ENCODE data around the gene LPAR5.

Gene LPAR5

DNA sequence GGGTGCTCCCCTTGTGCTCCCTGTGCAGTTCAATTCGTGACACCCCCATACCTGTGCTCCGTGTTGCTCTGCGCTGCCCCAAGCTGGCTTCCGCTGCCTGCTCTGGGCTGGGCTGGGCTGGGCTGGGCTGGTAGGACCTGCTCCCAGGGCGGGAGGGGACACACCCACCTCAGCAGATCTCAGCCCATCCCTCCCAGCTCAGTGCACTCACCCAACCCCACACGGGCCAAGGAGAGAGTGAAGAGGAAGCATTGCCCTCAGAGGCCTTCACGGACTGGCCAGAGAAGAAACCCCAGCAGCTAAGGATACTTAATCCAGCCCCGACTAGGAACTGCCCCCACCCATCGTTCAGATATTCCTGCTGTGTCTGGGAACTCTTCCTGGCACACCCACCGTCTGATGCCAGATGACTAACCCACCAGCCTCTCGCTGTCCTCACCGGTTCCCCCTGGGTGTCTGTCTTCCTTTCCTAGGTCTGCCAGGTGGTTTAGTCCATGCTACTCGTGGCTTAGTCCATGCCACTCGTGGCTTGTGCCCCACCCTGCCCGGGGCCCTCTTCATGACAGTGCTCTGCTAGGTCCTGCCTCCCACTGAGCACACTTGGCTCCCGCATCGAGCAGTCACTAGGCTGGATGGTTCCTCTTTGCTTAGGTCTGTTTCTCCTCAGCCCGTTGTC, at the start of gene LPAR5:
LPAR5 (minus strand) TSS at position 104 of the 676 bp plus-strand sequence. CDS start 14,711 bp downstream, outside the sequence.
- no peak for DNase-seq (ENCODE audit: low read depth)

DNA sequence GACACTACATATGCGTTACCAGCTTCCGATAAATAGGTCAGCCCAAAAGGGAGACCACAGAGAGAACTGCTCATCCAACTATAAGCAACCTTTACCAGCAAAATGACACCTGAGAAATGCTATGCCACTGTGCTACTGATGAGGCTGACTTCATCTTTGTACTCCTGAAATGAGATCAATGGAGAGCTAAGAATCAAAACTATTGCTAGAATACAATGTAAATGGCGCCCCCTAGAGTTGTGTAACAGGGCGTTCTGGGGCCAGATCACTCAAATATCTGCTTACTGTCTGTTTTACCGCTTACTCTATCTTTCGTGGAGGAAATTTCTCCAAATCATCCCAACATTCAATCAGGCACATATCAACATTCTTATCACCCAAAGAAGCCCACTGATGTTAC, 48.9 kb upstream of the LPAR5 start:
- no peak for DNase-seq (ENCODE audit: low read depth)

DNA sequence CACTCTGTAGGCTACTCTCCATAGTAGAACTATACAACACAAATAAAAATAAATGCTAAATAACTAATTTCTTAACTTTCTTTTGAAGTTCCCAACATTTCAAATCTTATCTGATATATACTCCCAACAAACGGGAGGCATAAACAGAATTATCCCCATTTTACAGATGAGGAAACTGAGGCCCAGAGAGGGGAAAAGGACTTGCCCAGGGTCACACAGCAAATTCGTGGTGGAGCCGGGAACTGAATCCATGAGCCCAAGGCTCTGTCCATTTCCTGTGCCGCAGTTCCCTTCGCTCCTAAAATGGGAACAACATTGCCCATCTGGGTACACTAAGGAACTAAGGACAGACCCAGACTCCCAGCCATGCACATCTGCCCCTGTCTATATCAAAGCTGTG, 41.2 kb upstream of the LPAR5 start:
- DNase-seq (ENCODE audit: low read depth), result no peak

DNA sequence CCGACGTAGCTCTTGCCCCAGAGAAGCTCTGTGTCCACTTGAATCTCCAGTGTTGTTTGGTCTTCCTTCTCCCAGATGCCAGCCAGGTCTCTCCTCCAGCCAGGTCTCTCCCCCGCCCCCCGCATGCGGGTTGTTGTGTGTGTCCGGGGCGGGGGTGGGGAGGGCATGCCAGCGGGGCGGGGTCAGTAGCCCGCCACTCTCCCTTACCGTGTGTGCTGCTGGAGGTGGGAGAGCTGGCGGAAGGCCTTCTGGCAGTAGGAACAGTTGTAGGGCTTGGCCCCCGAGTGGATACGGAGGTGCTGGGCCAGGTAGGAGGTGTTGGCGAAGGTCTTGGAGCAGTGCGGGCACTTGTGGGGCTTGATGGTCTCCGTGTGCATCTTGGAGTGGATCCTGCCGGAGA, 36.4 kb upstream of the LPAR5 start:
- DNase-seq (ENCODE audit: low read depth), result no peak

DNA sequence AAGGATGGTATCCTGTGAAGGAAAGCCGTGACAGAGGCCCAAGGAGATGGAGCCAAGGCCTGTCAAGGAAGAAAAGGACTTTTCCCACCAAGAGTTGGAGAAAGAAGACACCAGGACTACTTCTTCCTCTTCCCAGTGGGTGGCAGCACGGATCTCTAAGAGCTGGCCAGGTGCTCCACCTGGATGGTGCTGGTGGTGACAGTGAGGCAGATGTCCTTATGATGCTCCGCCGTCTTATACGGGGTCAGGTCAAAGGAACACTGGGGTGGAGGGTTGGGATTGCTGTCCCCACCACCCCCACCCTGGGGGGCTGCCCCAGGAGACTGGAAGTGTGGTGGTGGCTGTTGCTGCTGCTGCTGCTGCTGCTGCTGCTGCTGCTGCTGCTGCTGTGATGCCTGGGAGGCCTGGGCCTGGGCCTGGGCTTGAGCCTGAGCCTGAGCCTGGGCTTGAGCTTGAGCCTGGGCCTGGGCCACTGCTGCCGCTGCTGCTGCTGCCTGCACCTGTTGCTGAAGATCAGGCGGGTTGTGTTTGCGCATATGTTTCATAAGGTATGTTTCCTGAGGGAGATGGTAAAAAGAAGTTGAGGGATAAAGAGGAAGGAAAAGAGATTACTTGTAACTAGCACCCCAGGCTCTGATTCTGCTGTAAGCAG, 31.9 kb upstream of the LPAR5 start:
- DNase-seq (ENCODE audit: low read depth), result no peak

DNA sequence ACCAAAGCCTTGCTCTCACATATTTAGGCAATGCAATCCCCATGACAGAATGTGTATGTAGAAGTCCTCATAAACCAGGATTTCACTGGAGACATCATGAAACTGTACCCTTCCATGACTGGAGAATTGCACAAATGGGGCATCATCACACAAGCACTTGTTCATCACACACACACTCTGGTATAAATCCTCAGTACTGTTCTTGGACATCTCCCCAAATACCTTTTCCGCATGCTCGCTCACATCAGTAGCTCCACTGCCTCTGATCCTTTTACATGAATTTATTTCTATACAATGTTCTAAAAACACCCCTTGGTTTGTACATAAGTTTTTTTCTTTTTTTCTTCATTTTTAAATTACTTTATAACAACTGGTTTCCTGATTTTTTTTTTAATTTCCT, 30.5 kb upstream of the LPAR5 start:
- no peak for DNase-seq (ENCODE audit: low read depth)

DNA sequence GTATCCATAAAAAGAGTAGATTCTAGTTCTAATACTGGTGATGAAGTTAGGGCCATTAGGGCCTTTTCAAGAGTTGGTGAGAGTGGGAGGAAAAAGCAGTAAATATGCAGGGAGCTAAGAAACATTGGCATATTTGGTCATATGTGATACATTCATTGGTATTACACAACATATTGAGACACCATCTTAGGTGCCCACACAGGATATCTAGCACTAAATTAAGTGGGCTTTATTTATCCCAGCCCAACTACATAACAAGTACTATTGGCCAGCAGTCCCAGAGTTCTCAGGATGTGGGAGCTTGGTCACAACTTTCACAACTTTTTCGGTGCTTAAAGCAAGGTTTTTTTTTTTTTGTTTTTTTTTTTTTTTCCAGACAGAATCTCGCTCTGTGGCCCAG, 29.1 kb upstream of the LPAR5 start:
- DNase-seq (ENCODE audit: low read depth), result no peak

DNA sequence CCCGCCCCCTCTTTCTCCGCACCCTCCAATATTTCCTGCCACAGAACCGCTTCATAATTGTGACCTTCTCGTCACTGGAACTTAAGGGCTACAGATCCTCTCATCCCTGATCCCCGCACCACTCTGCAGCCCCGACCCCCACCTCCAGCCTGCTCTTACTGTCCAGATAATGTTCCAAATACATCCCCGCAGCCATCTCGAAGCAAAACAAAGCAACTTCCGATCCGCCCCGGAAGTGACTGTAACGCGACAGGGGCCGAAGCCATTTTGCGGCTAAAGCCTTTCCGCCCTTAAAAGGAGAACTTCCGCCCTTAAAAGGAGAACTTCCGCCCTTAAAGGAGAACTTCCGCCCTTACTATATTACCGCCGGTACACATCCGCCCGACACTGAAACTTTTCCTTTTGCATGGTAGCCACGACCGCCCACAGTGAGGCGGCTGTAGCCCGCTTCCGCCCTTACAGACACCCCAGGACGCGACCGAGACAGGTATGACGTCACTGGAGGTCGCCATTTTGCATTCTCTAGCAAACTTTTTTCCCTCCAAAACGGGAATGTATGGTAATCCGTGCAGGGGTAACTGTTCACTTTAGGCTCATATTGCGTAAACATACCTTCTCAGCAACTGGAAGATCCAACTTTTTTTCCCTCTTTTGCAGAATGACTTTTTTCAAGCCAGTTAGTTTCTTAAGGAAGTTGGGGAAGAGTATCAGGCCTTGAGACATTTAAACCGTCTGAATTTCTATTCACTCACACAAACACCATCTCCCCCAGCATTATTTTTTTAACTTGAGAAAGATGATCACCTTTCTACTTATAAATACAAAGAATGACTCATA, 27.4 kb upstream of the LPAR5 start, which contains the start of gene ING4:
ING4 (minus strand) TSS at position 214 of the 837 bp plus-strand sequence; CDS start at position 196, 18 bp downstream.
- DNase-seq (ENCODE audit: low read depth), result peak; percentile 77

DNA sequence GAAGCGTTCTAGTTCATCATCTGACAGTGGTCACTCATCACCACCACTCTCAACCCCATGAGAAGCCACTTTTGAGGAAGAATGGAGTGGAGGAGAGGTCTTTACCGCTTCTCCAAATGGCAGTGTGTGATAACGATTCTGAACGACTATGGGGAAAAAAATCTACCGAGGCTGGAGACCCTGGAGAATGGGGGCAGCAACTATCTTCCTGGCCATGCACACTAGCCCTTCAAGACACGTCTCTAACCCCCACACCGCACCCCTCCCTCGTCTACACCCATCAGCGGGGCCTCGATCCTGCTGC, 26.8 kb upstream of the LPAR5 start:
- no peak for DNase-seq (ENCODE audit: low read depth)

DNA sequence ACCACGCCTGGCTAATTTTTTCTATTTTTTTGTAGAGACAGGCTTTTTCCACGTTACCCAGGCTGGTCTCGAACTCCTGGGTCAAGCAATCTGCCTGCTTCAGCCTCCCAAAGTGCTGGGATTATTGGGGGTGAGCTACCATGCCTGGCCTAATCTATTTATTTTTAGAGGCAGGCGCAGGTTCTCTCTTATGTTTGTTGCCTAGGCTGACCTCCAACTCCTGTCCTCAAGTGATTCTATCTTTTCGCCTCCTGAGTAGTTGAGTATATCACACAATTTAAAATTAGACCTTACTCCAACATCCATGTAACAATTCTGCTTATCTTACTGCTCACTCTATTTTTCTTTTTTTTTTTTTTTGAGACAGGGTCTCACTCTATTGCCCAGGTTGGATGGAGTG, 18.2 kb upstream of the LPAR5 start:
- DNase-seq (ENCODE audit: low read depth), result no peak

DNA sequence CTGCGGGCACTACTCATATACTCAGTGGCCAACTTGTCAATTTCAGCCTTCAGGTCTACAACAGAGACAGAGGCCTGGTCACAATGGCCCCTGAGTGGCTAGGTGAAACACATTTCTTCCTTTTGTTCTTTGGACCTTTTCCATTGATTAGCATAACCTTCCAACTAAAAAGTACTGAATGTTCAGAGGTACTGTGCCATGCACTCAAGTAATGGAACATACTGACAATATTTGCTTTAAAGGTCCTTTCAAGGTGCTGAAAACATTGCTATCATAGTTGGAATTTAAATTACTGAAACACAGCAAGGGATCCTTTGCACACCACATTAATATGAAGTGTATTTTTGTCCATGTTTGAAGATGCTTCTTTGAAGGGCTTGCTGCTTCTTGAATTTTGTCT, 17.6 kb upstream of the LPAR5 start:
- no peak for DNase-seq (ENCODE audit: low read depth)

DNA sequence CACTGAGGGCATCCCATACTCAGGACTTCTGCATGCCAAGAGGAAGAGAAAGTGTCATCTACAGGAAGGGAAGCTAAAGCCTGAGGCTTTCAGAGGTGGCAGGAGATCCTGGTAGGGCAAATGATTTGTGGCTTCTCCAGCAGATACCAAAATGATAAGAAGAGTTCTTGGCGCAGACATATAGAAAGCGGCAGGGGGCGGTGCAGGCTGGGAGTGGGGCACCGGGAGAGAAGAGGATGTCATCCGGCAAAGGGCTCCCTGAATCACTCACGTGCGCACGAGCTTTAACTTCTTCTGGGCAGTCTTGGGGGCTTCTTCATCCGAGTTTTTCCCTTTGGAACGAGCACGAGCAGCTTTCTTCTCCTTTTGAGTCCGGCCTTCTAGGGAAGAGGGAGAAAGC, 16.6 kb upstream of the LPAR5 start:
- no peak for DNase-seq (ENCODE audit: low read depth)

DNA sequence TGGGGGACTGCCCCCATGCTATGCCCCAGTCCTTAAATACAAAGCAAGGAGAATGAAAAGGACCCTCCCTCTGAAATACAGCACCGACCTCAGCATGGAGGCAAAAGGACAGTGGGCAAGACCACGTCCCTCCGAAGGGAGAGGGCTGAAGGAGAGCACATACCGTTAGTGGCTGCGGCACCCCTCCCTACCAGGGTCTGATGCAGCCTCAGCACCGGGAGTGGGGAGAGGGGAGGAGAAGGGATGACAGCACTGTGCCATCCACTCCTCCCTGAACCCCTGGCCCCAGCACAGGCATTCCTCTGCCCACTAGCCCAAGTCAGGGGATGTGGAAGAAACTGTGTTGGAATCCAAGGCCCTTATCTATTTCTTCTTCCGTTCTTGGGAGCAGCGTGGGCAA, 15.1 kb upstream of the LPAR5 start:
- DNase-seq (ENCODE audit: low read depth), result no peak

DNA sequence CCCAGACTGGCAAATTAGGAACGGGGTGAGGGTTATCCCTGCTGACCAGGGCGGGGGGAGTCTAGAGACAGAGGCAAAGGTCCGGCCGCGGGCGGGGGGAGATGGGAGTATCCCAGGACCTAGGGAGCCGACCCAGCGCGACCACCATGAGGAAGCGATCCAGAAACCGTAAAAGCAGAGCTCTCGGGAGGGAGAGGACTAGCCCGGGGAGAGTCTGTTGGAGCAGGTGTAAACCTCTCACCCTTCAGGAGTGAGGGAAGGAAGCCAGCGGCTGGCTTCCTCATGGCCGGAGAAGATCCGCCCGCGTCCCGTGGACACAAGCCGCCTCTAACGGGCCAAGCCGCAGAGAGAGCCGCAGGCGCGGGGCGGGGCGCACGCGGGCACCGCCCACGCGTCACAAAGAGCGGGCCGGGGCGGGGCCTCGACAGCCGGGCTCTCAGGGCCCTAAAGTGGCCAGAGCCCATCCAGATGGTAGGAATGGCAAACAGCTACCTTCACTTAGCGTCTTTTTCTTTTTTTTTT, 11.4 kb upstream of the LPAR5 start, which contains the start of gene ACRBP:
ACRBP (minus strand) TSS at position 350 of the 522 bp plus-strand sequence; CDS start at position 284, 66 bp downstream.
- DNase-seq (ENCODE audit: low read depth), result no peak

DNA sequence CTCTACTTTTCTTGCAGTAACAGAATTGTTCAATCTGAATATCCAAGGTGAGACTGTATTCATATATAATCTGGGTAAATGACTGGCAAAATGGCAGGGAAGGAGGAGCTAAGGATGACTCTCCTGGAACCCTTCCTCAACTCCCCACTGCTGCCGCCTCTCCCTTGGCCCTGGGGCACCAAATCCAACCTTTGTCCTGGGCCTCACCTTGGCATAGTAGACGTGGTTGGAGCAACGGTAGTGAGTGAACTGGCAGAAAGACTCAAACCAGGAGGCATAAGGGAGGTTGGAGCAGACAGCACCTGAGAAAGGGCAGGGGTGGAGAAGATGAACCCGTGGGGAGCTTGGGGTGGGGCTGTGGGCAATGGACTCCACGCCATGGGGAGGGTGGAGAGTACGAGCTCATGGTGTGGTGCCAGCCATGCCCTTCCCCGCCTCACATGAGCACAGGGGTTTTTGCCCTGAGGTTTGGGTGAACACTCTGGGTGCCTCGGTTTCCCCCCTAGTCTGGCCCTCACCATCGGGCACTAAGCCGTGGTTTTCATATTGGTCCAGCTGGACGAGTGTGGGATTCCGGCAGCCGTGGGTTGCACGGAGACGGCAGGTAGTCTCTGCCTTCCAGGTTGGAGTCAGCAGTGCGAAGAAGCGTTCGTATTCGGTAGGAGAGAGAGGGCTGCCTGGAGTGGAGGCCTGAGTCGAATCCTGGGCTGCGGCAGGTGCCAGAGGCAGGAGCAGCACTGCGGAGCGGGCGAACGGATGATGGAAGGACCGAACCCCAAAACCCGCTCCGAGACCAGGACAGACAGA, 10.7 kb upstream of the LPAR5 start:
- no peak for DNase-seq (ENCODE audit: low read depth)

DNA sequence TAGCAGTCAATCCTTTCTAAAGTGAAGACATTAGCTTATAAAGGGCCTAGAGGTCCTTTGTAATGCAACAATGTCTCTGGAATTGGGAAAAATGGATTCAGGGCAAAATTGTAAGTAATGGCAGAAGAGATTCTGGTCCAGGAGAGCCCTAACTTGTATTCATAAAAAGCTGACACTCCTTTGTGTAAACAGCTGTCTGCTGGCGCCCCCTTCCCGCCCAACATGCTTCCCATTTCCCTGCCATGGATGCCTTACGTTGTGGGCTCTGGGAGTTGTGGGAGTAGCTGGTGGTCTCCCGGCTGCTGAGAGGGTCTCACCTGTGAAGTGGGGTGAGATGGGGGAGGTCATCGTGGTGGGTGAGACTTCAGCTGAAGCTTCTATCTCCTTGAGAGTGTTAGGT, 9.1 kb upstream of the LPAR5 start:
- no peak for DNase-seq (ENCODE audit: low read depth)

DNA sequence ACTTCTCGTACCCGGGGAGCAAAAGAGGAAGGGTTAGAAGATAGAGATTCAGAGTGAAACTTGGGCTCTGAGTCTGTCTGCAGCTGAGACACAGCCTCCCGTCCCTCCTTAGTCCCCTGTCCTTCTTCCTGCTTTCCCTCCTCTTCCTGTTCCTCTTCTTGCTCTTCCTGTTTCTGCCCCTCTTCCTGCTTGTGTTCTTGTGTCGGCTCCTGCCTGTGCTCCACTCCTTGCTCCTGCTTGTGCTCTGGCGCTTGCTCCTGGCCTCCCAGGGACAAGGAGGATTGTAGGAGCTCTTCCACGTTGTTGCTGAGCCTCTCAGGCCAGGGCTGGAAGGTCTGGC, 8.5 kb upstream of the LPAR5 start:
- DNase-seq (ENCODE audit: low read depth), result no peak

DNA sequence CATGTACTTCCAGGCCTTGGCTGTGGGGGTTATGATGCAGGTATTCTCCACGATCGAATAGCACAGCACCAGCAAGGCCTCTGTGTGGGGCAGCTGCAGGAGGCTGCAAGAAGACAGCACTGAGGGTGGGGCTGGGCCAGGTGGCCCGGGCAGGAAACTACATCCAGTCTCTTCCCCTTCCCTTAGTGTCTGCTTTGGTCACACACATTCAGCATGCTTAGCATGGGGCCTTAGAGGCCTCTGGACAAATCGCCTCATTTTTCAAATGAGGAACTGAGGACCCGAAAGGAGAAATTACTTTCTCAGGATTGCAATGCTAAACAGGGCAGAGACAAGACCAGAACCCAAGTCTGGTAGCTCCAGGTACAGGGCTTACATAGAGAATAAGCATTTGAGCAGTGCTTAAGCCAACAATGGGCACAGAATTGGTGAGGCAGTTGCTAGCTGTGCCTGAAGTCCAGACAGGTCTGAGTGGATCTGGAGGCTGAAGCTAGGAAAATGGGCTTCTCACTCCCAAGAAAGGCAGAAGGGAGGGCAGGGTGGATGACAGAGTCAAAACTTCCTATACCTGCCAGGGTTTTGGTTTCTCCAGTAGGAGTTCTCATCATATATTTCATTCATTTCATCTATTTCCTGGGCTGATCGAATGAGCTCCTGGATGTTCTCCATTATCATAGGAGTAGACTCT, 8.0 kb upstream of the LPAR5 start:
- no peak for DNase-seq (ENCODE audit: low read depth)

DNA sequence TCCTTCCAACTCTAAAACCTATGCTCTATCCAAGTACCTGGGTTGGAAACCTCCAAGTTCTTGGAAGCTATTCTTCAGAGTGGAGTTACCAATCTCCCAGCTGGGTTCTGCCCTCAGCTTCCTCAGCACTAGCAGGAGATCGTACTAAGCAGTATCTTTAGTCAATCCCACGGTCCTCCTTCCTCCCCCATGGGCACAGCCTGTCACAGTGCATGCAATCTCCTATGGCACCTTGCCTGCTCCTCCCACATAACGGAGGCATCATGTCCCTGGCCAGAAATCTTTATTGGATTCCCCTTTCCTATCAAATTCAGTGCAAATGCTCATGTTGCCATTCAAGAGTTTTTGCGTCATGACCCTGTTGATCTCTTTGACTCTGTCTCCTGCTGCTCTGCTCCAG, 5.4 kb upstream of the LPAR5 start:
- no peak for DNase-seq (ENCODE audit: low read depth)

DNA sequence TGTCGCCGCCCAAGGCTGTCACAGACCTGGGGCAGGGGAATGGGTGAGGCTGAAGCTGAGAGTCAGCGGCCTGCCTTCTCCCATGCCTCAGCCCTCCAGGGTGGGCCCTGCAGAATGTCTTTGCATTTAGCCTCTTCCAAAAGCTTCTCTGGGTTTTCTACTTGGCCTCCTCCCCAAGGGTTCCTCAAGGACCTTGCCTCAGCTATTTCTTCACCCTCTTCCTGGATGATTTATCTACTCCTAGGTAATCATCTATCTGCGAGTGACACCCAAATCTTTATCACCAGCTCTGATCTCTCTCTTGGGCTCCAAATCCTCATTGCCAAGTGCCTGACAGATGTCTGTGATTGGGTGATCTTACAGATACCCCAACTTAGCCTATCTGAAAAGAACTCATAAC, 4.7 kb upstream of the LPAR5 start:
- DNase-seq (ENCODE audit: low read depth), result no peak

DNA sequence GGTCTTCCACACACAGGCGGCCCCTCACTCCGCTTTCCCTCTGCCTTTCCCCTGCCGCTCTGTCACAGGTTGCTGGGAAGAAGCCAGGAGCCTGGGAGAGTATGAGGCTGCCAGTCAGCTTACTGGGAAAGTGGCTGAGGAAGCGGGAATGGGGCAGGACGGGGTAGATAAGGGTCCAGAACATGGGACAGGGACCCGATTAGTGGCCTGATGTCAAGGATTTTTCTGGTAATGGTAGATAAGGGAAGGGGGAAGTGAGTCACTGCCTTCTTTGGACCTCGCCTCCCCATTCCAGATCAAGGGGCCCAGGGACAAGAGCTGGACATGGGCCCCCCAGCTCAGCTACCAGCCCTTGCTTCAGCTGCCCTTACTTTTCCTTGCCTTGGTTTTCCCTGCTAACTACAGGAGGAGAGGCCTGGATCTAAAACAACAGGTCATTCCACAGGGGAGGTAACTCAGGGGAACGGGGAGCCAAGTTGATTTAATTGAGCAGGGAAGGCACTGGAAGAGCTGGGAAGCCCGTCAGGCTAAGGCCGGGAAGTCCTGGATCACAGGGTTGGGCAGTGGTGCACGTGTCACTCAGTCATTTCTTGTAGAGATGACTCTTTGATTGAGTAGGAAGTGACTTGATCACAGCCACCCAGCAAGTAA, 3.5 kb upstream of the LPAR5 start:
- DNase-seq (ENCODE audit: low read depth), result no peak

All from stimulated activated CD8-positive, alpha-beta memory T cell treated with anti-CD3 and anti-CD28 coated beads, Interleukin-15, amount 100 ng/mL, for 24 hours (primary cell).